COLO829 (cell line): ENCODE results near the gene ZNF579.
"Not testable (repeated sequence)": the region's sequence is repeated elsewhere in the genome, so short reads cannot be mapped to it uniquely, and the experiment has no call there.

Experiments
- DNase-seq: peaks from one replicate; pipeline ENCODE4 v3.0.0; 2012; ENCODE audit warnings: low spot score

The ZNF579 gene

GRCh38 chr19:55539090-55539984, 41.3 kb downstream of the ZNF579 start:
- no peak for DNase-seq

- no peak for DNase-seq
Observed at GRCh38 chr19:55538132-55538531, 42.5 kb downstream of the ZNF579 start.

- DNase-seq: no peak
Observed at GRCh38 chr19:55537741-55538111, 42.9 kb downstream of the ZNF579 start.

DNA sequence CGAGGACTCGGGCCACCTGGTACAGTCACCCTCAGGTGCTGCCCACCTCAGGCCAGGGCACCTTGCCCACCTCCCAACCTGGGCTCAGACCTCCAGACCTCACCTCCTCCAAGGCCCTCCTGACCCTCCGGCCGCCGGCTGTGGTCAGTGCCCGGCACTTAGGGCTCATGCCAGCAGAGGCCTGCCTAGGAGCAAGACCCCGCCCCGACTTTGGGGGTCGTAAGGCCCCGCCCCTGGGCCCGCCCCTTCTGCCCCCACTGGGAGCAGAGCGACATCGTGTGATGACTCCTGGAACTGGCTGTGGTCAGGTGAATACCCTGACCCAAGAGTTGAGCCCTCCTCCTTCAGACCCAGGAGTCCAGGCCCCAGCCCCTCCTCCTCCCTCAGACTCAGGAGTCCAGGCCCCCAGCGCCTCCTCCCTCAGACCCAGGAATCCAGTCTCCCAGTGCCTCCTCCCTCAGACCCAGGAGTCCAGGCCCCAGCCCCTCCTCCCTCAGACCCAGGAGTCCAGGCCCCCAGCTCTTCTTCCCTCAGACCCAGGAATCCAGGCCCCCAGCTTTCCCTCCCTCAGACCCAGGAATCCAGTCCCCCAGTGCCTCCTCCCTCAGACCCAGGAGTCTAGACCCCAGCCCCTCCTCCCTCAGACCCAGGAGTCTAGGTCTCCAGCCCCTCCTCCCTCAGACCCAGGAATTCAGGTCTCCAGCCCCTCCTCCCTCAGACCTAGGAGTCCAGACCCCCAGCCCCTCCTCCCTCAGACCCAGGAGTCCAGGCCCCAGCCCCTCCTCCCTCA, 43.5 kb downstream of the ZNF579 start, which contains the start of gene SBK2:
Gene SBK2 (minus strand): TSS at position 183 of the 790 bp plus-strand sequence. CDS start 839 bp downstream, outside the sequence.
- no peak for DNase-seq

- no peak for DNase-seq
Observed at GRCh38 chr19:55536366-55536765, 44.3 kb downstream of the ZNF579 start.

DNA sequence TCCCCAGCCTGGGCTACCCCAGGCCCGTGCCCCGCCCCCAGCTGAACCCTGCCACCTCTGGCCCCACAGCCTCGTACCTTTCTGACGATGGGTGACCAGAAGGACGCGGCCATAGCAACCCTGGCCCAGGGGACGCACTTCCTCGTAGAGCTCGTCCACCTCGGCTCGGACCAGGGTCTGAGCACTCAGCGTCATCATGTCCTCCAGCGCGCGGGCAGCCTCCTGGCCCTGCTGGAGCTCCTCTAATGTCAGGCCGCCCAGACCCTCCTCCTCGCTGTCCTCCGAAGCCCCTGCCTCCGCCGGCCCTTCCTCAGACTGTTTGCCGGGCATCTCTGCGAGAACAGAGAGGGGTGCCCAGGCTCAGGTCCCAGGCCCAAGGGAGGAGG, 44.7 kb downstream of the ZNF579 start:
- no peak for DNase-seq

GRCh38 chr19:55535173-55535964, 45.3 kb downstream of the ZNF579 start:
- no peak for DNase-seq

DNA sequence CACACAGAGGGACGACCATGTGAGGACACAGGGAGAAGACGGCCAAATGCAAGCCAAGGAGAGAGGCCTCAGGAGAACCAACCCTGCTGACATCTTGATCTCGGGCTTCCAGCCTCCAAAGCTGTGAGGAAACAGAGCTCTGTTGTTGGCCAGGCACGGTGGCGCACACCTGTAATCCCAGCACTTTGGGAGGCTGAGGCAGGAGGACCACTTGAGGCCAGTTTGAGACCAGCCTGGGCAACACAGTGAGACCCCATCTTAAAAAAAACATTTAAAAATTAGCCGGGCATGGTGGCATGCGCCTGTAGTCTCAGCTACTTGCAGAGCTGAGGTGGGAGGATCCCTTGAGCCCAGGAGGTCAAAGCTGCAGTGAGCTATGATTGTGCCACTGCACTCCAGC, 46.4 kb downstream of the ZNF579 start:
- DNase-seq: not testable (repeated sequence)

DNA sequence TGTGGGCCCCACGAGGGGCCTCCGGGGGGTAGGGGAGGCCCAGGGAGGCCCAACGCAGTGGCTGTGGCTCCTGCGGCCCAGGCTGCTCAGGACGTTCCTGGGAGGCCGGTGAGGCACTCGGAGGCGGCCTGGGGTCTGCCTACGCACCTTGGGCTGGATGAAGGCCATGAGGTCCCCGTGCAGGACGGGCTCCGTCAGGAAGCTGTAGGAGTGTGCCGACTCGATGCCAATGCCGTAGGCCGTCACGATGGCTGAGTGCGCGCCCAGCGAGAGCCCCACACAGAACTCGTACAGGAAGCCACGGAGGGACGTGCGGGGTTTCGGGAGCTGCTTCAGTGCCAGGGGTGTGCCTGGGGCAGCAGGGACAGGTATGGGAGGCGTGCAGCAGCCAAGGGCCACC, 49.7 kb downstream of the ZNF579 start:
- DNase-seq: no peak

- no peak for DNase-seq
Observed at GRCh38 chr19:55529636-55530234, 50.9 kb downstream of the ZNF579 start.

DNA sequence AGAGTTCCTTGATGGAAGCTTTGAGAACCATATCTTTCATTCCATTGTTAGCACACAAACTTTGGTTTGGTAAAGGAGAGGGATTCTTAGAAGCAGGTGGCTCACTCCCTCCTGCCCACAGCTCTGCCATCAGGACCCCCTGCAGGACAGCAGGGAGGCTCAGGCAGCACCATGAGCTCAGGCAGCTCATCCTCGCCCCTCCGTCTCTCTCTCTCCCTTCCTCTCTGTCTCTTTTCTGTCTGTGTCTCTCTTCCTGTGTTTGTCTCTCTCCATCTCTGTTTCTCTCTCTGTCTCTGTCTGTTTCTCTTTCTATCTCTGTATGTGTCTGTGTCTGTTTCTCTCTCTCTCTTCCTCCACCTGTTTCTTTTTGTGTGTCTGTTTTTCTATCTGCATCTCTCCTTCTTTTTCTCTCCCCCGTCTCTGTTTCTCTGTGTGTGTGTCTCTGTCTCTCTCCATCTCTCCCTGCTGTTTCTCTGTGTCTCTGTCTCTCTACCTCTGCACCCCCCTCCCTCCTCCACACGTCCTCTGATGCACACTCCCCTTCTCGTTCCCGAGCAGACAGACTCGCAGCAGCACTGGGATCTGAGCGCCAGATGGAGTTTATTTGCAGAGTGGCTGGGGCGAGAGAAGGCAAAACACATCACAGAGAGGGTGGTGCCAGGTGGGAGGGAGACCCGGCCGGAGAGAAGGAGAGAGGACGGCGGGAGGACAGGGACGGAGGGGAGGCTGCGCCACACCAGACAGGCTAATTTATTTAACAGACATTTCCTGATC, 52.4 kb downstream of the ZNF579 start:
- no peak for DNase-seq

DNA sequence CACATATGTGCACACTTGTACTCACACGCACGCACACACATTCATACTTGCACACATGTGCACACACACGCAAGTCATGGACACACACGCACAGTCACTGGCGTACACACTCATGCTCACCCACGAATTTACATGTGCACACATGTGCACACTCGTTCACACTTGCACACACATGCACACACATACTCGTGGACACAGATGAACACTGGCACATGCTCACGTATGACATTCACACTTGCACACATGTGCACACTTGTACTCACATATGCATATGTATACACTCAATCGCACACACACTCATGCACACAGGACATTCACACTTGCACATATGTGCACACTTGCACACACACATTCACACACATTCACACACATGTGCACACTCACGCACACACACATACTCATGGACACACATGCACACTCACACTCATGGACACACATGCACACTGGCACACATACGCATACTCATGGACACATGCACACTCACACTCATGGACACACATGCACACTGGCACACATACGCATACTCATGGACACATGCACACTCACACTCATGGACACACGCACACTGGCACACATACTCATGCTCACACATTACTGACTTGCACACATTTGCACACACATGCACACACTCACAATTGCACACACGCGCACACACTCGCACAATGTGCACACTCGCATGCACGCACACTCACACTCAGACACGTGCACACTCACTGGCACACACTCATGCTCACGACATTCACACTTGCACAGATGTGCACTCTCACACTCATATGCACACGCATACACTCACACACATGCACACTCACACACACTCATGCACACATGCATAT, 53.2 kb downstream of the ZNF579 start:
- no peak for DNase-seq
